Measurements from ENCODE around the gene MTM1. TPM values are rescaled to one million over a fixed set of nuclear protein-coding genes. Genes with fewer than 3 reads are reported as not detected.

The MTM1 gene
- polyA plus RNA-seq, 1 of the 3 experiments (the other 2 are of a cell fraction) = 2.7 TPM

DNA sequence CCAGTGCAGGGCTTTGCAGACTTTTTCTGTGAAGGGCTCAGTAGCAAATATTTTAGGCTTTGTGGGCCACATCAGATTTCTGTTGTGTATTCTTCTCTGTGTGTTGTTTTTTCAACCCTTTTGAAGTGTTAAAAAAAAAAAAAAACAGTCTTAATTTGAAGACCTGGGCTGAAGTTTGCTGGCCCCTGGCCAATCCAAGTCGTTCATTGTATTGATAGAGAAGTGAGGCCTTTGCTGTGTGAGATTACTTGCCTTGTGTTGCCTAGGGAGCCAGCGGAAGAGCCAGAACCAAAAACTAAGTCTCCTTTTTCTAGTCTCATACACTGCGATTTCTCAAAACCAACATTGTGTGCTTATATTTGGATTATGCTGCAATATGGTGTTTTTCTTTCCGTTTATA is 46.9 kb downstream of the MTM1 start:
- CTCF ChIA-PET = no interaction called here
- Histone ChIP-seq H3K4me3 (ENCODE audit: low read depth in 2 of 2, low read length in 1 of 2) (no peak overlapping the region), H3K9me2 (no peaks in the 10 kb centered on the region), H4K20me1 (ENCODE audit: insufficient read depth) (no peaks in the 10 kb centered on the region), H3K27me3 (ENCODE audit: insufficient read depth) (no peaks in the 10 kb centered on the region), H2AFZ (ENCODE audit: low read depth) (no peak overlapping the region), H3K9ac (no peak overlapping the region), H3F3A (replicated peaks; ENCODE audit: insufficient read depth) (no peaks in the 10 kb centered on the region), H3K4me2 (no peak overlapping the region), H3K36me3 (replicated peaks in 1 of 2; ENCODE audit: control insufficient read depth in 1 of 2, insufficient read depth in 2 of 2, low read length in 1 of 2) (peaks cover 3 to 9% of the 10 kb centered on the region in 2 experiments), H3K79me2 (ENCODE audit: insufficient read depth) (no peaks in the 10 kb centered on the region), H3K9me3 (no peaks in the 10 kb centered on the region), H3K4me1 (ENCODE audit: control insufficient read depth in 1 of 2, insufficient read depth in 2 of 2, low read depth in 1 of 2, low read length in 1 of 2) (no peaks in the 10 kb centered on the region), H3K27ac (ENCODE audit: low read depth in 2 of 2, low read length in 1 of 2) (no peak overlapping the region)
- 58% methylated on average over 4 of the region's 4 CpGs for WGBS (ENCODE audit: low lambda C conversion rate)
- TF ChIP-seq, protein P1, sequence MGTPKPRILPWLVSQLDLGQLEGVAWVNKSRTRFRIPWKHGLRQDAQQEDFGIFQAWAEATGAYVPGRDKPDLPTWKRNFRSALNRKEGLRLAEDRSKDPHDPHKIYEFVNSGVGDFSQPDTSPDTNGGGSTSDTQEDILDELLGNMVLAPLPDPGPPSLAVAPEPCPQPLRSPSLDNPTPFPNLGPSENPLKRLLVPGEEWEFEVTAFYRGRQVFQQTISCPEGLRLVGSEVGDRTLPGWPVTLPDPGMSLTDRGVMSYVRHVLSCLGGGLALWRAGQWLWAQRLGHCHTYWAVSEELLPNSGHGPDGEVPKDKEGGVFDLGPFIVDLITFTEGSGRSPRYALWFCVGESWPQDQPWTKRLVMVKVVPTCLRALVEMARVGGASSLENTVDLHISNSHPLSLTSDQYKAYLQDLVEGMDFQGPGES (IDR thresholded peaks at IDR 0.05; ENCODE audit: low read depth, low read length) = no peak
- TF ChIP-seq TAF1 (IDR thresholded peaks at IDR 0.05; ENCODE audit: borderline replicate concordance, low read depth, low read length) (no peak), RAD21 (IDR thresholded peaks at IDR 0.05; ENCODE audit: low read length) (no peak), MEF2A (IDR thresholded peaks at IDR 0.05; ENCODE audit: borderline replicate concordance, low read depth) (no peak), YY1 (IDR thresholded peaks at IDR 0.05; ENCODE audit: low read depth) (no peak), EP300 (IDR thresholded peaks at IDR 0.05; ENCODE audit: borderline replicate concordance in 1 of 2, low read depth in 1 of 2, low read length in 1 of 2) (no peak), JUND (IDR thresholded peaks at IDR 0.05) (no peak)
- TF ChIP-seq, protein P2, sequence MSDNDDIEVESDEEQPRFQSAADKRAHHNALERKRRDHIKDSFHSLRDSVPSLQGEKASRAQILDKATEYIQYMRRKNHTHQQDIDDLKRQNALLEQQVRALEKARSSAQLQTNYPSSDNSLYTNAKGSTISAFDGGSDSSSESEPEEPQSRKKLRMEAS (IDR thresholded peaks at IDR 0.05; ENCODE audit: low read depth) = no peak
- DNase-seq = no peak
- POLR2A ChIA-PET = no interaction called here

DNA sequence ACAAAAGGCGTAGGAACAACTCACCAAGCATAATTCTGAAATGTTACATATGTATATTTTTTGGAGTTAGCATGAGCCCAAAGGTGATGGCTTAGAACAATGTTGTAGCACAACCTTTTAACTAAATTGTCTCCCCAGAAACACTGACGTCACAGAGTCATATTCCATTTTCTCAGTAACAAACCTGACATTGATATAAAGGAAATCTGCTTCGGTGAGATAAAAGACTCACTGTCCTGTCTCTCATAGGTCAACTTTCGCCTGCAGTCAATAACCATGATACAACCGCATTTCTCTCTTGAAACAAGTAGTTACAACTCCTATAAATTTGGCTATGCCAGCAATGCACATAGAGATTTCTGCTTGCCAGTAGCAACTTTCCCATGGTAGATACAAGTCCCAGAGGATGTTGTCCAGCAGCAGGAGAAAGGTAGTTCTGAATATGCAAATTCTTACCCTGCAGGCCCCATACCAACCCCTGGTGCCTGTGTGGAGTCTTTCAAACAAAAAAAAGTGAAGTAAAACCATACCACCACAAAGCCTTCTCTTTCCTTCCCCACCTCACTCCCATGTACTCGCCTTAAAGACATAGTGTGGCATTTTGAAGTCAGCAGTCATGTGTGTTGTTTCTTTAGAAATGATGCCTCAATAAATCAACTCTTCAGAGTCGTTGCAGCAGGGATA is 47.9 kb downstream of the MTM1 start:
- Histone ChIP-seq H3K4me2 (no peak overlapping the region), H3K9ac (no peak overlapping the region), H3K4me3 (ENCODE audit: low read depth in 2 of 2, low read length in 1 of 2) (no peak overlapping the region), H3K36me3 (replicated peaks in 1 of 2; ENCODE audit: control insufficient read depth in 1 of 2, insufficient read depth in 2 of 2, low read length in 1 of 2) (peaks cover 3 to 9% of the 10 kb centered on the region in 2 experiments), H3K27me3 (ENCODE audit: insufficient read depth) (no peaks in the 10 kb centered on the region), H3K79me2 (ENCODE audit: insufficient read depth) (no peaks in the 10 kb centered on the region), H2AFZ (ENCODE audit: low read depth) (no peak overlapping the region), H3K9me2 (no peaks in the 10 kb centered on the region), H4K20me1 (ENCODE audit: insufficient read depth) (no peaks in the 10 kb centered on the region), H3K27ac (ENCODE audit: low read depth in 2 of 2, low read length in 1 of 2) (no peak overlapping the region), H3K4me1 (ENCODE audit: control insufficient read depth in 1 of 2, insufficient read depth in 2 of 2, low read depth in 1 of 2, low read length in 1 of 2) (no peaks in the 10 kb centered on the region), H3F3A (replicated peaks; ENCODE audit: insufficient read depth) (no peaks in the 10 kb centered on the region), H3K9me3 (no peaks in the 10 kb centered on the region)
- DNase-seq = no peak
- CTCF ChIA-PET = no interaction called here
- POLR2A ChIA-PET = no interaction called here
- WGBS (ENCODE audit: low lambda C conversion rate) = 52% methylated on average over 7 of the region's 7 CpGs
- TF ChIP-seq, protein P3, sequence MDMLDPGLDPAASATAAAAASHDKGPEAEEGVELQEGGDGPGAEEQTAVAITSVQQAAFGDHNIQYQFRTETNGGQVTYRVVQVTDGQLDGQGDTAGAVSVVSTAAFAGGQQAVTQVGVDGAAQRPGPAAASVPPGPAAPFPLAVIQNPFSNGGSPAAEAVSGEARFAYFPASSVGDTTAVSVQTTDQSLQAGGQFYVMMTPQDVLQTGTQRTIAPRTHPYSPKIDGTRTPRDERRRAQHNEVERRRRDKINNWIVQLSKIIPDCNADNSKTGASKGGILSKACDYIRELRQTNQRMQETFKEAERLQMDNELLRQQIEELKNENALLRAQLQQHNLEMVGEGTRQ (IDR thresholded peaks at IDR 0.05; ENCODE audit: borderline replicate concordance, low read depth, low read length) = no peak
- TF ChIP-seq, protein P4, sequence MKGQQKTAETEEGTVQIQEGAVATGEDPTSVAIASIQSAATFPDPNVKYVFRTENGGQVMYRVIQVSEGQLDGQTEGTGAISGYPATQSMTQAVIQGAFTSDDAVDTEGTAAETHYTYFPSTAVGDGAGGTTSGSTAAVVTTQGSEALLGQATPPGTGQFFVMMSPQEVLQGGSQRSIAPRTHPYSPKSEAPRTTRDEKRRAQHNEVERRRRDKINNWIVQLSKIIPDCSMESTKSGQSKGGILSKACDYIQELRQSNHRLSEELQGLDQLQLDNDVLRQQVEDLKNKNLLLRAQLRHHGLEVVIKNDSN (IDR thresholded peaks at IDR 0.05; ENCODE audit: borderline replicate concordance, low read depth) = no peak
- TF ChIP-seq, protein P5, sequence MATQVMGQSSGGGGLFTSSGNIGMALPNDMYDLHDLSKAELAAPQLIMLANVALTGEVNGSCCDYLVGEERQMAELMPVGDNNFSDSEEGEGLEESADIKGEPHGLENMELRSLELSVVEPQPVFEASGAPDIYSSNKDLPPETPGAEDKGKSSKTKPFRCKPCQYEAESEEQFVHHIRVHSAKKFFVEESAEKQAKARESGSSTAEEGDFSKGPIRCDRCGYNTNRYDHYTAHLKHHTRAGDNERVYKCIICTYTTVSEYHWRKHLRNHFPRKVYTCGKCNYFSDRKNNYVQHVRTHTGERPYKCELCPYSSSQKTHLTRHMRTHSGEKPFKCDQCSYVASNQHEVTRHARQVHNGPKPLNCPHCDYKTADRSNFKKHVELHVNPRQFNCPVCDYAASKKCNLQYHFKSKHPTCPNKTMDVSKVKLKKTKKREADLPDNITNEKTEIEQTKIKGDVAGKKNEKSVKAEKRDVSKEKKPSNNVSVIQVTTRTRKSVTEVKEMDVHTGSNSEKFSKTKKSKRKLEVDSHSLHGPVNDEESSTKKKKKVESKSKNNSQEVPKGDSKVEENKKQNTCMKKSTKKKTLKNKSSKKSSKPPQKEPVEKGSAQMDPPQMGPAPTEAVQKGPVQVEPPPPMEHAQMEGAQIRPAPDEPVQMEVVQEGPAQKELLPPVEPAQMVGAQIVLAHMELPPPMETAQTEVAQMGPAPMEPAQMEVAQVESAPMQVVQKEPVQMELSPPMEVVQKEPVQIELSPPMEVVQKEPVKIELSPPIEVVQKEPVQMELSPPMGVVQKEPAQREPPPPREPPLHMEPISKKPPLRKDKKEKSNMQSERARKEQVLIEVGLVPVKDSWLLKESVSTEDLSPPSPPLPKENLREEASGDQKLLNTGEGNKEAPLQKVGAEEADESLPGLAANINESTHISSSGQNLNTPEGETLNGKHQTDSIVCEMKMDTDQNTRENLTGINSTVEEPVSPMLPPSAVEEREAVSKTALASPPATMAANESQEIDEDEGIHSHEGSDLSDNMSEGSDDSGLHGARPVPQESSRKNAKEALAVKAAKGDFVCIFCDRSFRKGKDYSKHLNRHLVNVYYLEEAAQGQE (IDR thresholded peaks at IDR 0.05; ENCODE audit: low read depth, low read length) = no peak
- TF ChIP-seq FOXJ3 (CRISPR knock-in tag; IDR thresholded peaks at IDR 0.05) (no peak), TCF12 (IDR thresholded peaks at IDR 0.05) (no peak), POLR2AphosphoS5 (IDR thresholded peaks at IDR 0.05; ENCODE audit: low read depth, low read length) (no peak), MEF2A (IDR thresholded peaks at IDR 0.05; ENCODE audit: borderline replicate concordance, low read depth) (no peak), FOXM1 (IDR thresholded peaks at IDR 0.05; ENCODE audit: low read depth) (no peak), GATA2 (CRISPR knock-in tag; IDR thresholded peaks at IDR 0.05) (no peak)
- TF ChIP-seq, protein P6, sequence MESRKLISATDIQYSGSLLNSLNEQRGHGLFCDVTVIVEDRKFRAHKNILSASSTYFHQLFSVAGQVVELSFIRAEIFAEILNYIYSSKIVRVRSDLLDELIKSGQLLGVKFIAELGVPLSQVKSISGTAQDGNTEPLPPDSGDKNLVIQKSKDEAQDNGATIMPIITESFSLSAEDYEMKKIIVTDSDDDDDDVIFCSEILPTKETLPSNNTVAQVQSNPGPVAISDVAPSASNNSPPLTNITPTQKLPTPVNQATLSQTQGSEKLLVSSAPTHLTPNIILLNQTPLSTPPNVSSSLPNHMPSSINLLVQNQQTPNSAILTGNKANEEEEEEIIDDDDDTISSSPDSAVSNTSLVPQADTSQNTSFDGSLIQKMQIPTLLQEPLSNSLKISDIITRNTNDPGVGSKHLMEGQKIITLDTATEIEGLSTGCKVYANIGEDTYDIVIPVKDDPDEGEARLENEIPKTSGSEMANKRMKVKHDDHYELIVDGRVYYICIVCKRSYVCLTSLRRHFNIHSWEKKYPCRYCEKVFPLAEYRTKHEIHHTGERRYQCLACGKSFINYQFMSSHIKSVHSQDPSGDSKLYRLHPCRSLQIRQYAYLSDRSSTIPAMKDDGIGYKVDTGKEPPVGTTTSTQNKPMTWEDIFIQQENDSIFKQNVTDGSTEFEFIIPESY (IDR thresholded peaks at IDR 0.05; ENCODE audit: borderline replicate concordance, low read depth) = no peak
- TF ChIP-seq, protein P7, sequence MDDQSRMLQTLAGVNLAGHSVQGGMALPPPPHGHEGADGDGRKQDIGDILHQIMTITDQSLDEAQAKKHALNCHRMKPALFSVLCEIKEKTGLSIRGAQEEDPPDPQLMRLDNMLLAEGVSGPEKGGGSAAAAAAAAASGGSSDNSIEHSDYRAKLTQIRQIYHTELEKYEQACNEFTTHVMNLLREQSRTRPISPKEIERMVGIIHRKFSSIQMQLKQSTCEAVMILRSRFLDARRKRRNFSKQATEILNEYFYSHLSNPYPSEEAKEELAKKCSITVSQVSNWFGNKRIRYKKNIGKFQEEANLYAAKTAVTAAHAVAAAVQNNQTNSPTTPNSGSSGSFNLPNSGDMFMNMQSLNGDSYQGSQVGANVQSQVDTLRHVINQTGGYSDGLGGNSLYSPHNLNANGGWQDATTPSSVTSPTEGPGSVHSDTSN (IDR thresholded peaks at IDR 0.05) = no peak
